ENCODE measurements around the gene COL25A1.
"Not testable (repeated sequence)": the region's sequence is repeated elsewhere in the genome, so short reads cannot be mapped to it uniquely, and the experiment has no call there.

The COL25A1 gene

DNA sequence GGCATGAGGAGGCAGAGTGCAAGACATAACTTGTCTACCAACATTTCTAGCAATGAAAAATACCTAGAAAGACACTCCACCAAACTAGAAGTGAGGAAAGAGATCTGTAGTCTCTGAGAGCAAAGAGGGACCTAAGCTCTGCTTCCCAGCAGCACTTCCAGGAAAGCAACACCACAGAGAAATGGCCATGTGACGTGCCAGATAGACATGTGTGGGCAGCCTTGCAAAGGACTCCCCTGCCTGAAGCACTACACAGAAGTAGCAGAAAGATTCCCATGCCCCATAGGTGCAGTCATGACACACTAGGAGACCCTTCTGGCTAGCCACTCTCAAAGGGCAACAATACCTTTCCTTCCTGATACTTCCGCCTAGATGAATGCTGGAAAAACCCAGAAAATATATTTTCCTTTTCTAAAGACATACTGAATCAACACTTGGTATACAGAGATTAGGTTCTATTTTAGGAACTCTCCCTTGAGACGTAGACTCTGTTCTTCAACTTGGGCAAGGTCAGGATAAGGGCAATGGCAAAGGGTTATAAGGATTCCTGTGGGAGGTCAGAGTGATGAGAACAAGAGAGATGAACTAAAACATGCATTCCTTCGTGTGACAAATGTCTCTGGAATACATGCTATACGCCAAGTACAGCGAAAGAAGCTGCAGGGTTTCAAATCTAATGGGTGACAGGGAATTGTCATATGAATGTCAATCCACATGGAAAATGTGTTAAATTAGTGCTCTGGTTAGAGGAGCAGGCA is 352.1 kb downstream of the COL25A1 start:
- no peak for DNase-seq (ENCODE audit: low spot score)

DNA sequence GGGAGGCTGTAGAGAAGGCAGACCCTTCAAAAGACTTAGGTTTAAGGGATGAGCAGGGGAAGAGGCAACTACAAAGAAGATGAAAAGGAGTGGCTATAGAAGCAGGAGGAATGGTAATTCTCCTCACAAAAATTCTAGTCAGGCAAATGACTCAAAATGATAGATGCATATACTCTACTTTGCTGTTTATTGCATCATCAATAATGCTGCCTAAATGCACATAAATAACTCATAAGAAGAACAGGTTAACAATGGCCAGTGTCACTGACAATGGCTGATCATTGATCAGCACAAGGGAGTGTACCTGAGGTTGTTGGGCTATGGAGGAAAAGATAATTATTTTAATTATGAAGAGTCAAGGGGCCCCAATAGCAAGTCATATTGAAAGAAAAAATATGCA is 354.9 kb downstream of the COL25A1 start:
- DNase-seq (ENCODE audit: low spot score) = no peak

DNA sequence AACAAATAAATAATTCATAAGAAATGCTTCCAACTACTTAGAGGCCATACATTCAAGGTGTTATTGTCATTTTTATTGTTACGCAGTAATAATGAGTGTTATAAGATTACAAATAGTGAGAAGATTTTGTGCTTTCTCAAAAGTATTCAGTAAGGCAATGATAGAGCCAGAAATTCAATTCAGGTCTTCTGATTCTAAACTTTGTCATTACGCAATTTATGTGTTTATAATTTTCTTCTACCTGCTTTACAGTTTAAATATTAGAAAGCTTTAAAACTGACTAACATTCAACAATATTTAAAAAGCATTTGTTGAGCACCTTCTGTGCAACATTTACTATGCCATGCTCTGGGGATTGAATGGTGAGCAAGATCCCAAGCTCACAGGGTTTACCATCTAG is 356.2 kb downstream of the COL25A1 start:
- DNase-seq (ENCODE audit: low spot score) = no peak

DNA sequence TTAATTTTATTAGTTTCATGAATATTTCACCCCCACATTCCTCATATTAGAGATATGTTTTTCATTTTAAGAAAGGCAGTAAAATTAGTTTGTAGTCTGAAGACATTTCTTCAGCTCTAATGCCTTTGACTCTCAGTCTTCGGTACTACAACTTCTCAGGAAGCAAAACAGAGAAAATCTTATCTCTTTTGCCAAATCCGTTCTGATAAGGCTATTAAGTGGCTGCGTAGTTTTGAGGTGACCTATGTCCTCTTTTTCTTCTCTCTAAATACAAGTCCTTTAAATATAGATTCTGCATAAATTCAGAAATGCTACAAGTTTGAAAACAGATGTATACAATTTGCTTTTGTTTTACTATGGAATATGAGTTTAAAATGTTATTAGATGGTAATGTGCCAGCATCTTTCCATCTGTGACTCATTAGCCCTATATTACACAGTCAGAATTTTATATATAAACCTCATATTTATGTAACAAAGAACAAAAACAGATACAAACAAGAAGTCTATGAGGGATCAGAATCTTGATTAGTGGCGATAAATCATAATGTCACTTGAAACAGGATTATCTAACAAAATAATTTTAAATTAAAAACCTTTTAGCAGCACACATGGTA is 358.4 kb downstream of the COL25A1 start:
- no peak for DNase-seq (ENCODE audit: low spot score)

DNA sequence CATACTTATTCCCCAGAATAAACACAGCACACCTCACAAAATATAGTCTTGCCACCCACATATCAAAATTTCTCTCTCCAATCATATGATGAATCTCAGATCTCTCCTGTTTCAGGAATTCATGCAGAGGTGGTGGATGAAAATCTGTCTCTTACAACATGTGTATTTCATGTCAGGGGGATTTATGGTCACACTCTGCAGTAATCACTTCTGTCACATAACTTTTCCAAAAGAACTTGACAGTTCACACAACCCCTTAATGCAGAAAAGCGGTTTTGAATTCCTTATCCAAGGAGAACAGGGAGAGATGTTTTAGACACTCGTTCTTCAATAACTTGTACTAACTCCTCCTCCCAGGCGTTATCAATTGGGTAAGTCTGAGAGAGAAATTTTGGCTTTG is 359.1 kb downstream of the COL25A1 start:
- no peak for DNase-seq (ENCODE audit: low spot score)

DNA sequence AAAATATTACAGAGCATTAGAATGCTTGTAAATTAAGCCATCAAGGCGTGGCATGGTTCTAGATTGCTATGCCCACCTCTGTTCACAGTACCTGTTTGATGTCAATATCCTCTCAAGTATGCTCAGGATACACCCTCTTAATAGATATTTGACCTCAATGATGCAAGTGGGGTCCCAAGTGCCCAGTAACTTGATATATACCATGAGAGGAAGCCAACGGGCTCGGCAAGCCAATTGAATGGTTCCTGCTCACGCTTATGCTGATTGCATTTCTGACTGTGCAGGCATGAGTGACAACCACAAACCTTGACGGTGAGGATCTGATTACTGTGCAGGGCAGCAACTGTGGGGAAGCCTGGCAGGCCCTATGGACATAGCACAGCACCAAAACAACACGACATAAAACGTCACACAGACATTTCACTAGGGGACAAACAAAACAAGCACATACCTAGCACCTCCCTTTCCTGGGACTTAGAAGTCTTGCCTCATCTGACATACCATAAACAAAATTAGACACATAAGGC is 360.5 kb downstream of the COL25A1 start:
- no peak for DNase-seq (ENCODE audit: low spot score)

DNA sequence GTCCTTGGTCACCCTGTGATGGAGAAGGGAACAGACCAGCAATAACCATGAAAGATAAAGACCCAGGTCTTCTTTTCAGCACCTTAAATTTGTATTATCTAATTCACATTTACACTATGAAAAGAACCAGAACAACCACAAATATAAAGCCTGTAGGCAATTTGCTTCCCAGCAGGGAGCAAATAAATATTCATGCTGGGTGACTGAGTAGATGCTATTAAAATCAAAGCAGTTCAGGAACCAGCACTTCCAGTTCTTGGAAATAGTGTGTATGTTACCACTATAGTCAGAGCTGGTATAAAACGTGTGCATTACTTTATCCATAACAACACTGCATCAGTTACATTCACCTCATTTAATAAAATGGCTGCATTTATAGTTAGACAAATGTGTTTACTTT is 361.8 kb downstream of the COL25A1 start:
- DNase-seq (ENCODE audit: low spot score) = no peak

DNA sequence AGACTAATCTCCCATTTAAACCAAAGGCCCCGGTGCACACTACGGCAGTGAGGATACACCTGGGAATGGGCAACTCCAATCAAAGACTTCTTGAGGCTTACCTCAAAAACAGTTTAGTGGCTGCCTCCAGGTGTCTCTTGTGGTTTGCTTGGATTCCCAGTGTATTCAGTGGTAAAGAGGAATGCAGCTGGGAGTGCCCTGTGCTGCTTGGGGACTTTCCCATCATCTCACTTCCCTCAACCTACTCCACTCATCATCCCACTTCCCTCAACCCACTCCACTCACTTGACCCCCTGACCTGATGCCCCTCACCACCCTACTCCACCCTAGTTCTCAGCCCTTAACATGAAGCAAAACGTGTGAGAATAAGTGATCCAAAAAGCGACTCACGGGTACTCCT is 362.3 kb downstream of the COL25A1 start:
- no peak for DNase-seq (ENCODE audit: low spot score)

DNA sequence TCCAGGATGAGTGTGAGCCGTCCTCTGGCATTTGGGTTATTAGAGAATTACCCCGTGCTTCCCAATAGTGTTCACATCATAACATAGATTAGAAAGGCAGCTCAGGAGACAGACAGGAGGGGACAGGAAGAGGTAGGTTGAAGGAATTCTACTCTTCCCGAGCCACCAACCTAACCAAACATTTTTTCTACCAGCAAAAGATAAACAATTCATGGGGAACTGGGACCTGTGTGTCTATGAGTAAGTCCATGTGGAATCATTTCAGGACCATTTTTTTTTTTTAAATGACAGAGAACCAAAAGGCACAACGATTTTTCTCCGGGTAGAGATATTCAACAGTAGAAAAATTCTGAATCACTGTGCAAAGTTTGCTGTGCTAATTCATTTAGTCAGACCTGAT is 365.4 kb downstream of the COL25A1 start:
- no peak for DNase-seq (ENCODE audit: low spot score)

DNA sequence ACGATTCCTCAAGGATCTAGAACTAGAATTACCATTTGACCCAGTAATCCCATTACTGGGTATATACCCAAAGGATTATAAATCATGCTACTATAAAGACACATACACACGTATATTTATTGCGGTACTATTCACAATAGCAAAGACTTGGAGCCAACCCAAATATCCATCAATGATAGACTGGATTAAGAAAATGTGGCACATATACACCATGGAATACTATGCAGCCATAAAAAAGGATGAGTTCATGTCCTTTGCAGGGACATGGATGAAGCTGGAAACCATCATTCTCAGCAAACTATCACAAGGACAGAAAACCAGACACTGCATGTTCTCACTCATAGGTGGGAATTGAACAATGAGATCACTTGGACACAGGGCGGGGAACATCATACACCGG is 368.5 kb downstream of the COL25A1 start:
- DNase-seq (ENCODE audit: low spot score) = not testable (repeated sequence)

DNA sequence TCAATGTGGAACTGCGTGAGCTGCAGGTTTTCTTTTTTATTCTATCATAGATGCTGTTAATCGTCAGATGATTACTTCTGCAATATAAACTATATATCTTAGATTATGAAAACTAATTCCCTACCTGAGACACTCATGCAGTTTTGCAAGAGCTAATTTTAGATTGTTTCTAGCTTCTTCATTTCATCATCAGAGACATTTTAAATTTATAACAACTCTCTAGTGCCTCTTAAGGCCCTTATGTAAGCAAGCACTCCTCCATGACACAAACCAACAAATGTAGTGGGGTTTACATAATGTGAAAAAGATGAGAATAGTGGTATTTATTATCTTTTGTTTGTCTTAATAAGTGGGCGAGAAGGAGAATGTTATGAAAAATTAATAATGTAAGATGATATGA is 369.4 kb downstream of the COL25A1 start:
- DNase-seq (ENCODE audit: low spot score) = no peak

DNA sequence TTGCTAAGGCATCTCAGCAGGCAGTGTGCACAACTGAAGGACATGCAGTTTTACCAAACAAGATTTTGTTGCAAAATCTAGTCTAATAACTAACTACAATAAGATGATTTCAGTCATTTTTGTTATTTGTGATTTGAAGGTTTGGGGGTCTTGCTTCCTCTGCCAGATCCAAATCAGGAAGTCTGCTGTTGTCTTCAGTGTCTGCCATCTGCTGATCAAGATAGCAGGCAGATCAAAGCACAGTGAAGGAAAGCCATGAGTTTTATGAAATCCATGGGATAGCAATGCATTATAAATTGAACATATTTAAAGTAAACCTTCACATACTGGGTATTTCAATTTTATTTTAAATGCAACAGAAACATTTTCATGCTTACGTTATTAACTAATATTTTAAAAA is 370.5 kb downstream of the COL25A1 start:
- DNase-seq (ENCODE audit: low spot score) = no peak

DNA sequence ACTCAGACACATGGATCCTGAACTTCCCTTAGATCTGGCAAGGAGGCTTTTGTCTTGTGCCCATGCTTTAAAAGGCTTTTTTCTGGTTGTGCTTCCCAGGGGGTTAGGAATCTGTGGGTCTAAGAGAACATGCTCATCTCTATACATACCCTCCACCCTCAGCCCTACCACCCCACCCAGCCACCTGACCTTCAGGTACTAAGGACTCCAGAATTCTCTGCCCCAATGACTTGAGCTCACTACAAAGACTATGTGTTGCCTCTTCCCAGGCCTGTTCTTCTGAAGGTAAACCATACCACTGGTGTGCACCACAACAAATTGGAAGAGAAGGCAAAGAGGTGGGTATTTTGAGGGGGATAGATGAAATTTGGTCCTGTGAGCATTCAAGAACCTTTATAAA is 372.3 kb downstream of the COL25A1 start:
- no peak for DNase-seq (ENCODE audit: low spot score)

DNA sequence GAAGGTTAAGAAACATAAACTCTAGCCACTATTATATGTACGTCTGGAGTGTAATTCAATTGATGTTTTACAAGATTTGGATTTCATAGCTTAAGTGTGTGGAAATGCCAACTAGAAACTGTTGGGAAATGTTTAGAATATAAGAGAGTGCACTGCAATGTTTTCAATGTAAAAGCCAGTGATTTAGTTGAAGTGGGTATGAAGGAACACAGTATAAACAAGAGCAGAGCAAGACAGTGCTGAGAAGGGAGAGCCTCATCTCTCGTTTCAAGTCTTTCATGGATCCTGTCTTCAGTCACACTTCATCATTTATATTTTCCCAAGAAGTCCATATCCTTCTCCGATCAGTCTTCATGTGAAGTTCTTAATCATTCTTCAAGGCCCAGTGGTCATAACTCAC is 375.7 kb downstream of the COL25A1 start:
- DNase-seq (ENCODE audit: low spot score) = no peak

DNA sequence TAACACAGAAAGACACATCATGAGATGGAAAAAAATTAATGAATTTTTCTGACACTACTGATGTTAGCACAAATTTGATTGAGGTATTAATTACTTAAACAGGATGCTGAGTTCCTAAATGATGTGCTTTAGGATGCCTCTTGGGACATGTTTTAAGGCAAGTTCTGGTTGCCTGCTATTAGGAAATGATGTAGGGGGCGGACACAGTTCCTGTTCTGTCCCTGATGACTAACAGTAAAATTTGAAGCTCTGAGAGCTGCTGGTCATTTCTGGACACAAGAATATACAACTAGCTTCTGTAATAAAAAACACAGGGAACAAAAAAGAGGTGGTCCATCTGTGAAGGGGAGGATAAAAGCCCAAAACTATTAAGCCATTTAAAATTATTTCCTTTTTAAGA is 376.4 kb downstream of the COL25A1 start:
- DNase-seq (ENCODE audit: low spot score) = no peak

DNA sequence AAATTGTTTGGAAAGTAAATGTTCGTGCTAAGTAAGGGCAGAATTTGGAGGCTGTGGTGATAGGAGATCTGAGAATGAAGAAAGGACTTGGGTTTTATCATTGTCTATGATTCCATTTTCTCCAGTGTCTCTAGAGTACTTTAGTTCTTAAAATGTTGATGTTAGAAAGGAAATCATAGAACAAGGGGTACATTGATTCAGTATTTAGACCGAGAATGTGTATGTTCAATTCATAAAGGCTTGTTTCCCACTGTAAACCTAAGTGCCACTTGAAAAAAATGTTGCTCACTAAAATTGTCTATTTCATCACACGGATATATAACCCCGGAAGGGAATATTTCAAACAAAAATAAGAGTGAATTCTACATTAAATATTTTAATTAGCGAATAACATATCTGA is 380.3 kb downstream of the COL25A1 start:
- no peak for DNase-seq (ENCODE audit: low spot score)

DNA sequence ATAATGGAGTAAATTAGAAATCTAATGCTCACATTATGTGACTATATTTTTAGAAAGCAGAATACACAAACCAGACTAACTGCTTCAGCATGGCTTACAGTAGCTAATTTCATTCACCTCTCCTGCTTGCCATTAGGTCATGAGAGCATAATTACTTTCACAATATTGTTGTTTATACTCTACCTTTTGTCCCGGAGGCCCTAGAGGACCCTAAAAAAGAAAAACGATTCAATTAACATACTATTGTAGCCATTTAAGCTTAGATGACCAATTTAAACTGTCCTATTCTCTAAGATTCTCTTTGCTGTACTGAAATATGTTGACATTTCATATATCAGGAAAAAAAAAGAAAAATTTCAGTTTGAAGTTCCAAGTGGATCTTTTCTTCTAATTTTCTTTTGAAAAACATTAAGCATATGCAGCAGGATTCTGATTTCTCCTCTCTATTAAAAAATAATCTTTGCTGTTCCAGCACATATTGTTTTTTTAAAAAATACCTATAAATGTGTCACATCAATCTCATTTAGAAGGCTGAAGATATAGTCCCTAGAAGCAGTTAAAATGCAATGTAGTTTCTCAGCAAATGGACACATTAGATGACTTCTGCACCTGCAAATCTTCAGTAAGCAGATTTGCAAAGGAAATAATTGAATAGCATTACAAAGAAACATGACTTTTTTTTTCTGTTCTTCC is 381.9 kb downstream of the COL25A1 start:
- DNase-seq (ENCODE audit: low spot score) = no peak

DNA sequence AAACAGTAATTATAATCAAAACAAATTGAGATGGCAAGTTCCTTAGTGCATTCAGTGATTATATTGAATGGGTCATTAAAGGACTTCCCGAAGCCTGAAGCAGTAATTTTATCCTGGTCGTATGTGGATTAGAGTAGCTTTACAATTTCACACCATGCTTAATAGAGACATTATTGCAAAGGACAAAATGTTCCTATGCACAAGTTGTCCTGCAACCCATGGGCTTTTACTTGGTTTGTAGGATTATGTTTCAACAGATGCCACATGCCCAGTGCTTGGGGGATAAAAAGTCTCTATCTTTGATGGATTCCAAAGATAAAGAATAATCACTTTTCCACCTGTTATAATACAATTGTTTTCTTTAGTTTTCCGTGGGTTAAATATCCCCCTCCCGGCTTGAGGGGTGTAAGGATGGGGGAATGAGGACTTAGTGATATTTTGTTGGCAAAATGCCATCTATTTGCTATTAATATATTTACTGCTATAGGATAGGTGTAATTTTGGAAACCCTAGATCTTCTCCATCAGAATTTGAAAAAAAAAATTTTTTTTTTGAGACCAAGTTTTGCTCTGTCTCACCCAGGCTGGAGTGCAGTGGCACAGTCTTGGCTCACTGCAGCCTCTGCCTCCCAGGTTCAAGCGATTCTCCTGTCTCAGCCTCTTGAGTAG is 383.1 kb downstream of the COL25A1 start:
- DNase-seq (ENCODE audit: low spot score) = no peak

DNA sequence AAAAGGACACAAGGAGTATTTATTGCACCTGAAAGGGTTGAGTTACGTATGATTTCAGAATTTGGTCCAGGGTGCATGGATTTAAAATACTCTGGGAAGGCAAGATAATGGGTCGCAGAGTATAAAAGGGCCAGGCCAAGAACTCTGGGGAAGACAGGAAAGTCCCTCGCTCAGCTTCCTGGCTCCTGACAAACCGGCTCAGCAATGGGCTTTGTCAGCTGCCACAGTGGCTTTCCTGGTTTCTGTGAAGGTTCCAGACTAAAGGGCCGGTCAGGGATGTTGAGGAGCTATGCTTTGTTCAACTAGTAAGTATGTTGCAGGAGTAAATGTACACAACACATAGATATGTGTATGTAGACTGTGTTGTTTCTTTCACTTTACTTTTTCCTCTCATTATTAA is 385.2 kb downstream of the COL25A1 start:
- no peak for DNase-seq (ENCODE audit: low spot score)

DNA sequence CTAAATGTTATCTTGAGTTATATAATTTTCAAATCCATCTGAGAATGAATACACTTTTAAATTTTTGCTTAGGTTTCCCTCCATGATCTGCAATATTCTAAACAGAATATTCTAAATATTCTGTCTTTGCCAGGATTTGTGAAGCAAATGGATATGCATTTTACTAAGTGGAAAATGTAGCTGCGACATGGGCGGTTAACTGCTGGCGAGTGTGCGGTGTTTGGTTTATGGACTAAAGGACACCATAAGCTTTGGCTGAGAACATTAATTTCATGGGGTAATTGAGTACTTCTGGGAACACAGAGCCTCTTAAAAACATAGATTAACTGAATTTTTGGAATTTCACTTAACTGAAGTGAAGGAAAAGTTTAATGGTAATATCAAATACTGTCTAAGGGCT is 385.8 kb downstream of the COL25A1 start:
- DNase-seq (ENCODE audit: low spot score) = no peak

DNA sequence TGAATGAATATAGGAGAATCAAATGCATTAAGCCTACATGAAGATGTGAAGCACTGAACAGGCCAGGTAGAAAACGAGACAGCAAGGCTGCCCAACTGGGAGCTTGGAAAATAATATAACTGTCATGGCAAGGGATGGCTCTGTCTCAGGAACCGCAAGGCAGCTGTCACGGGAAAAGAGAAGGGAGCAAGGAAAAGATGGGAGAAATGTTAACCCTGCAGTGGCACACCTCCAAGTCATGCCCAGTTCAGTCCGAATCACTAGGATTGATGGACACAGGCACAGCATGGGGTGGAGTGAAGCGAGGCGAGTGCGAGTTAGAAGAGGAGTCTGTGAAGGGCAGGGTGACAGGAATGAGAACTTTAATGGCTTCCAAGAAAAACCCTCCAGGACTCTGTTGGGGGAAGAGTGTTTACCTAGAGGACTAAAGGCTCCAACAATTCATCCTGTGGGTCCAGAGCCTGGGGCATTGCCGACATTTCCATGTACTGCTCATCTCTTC is 395.5 kb downstream of the COL25A1 start:
- DNase-seq (ENCODE audit: low spot score) = no peak

DNA sequence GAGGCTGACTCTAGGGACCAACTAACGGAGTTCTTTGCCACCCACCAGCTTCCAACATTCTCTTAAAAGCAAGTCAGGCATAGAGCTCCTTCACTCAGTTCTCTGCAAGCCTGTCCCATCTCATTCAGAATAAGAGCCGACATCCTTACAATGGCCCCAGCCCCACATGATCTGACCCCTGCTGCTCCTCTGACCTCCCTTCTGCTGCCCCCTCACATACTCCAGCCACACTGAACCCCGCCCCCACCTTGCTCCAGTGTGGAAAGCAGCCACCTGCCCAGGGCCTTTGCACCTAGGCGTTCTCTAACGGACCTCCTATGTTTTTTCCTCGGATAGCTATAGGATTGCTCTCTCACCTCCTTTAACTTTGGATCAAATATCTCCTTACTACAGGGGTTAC is 396.5 kb downstream of the COL25A1 start:
- no peak for DNase-seq (ENCODE audit: low spot score)

Measured in HuH-7.5 (cell line).